ACHN (cell line): ENCODE data around the gene TRIM37.

Source experiments
- DNase-seq: peaks from one replicate; pipeline ENCODE4 v3.0.0-alpha.2; 2015
- in situ Hi-C: cut with HindIII; loops from 2 replicates; pipeline ENCODE4 v1.10.0; 2017; ENCODE audit warnings: low sequenced_read_pairs, low pct_ligation_motif_present, low pct_unique_long_range_greater_than_20kb

TRIM37 gene

GRCh38 chr17:59002848-59003247 lies 103.8 kb downstream of the TRIM37 start:
- in situ Hi-C loops, result no loop called here
- no peak for DNase-seq

DNA sequence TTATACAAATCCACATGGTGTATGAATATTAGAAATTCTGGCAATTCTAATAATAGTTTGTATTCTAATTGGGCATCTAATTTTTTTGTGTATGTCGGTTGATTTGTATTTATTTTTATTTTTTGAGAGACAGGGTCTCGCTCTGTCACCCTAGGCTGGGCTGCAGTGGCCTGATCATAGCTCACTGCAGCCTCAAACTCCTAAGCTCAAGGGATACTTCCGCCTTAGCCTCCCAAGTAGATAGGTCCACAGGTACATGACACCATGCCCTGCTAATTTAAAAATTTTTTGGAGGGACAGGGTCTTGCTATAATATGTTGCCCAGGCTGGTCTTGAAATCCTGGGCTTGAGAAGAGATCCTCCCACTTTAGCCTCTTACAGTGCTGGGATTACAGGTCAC lies 104.6 kb downstream of the TRIM37 start:
- in situ Hi-C loops, result no loop called here
- no peak for DNase-seq

DNA sequence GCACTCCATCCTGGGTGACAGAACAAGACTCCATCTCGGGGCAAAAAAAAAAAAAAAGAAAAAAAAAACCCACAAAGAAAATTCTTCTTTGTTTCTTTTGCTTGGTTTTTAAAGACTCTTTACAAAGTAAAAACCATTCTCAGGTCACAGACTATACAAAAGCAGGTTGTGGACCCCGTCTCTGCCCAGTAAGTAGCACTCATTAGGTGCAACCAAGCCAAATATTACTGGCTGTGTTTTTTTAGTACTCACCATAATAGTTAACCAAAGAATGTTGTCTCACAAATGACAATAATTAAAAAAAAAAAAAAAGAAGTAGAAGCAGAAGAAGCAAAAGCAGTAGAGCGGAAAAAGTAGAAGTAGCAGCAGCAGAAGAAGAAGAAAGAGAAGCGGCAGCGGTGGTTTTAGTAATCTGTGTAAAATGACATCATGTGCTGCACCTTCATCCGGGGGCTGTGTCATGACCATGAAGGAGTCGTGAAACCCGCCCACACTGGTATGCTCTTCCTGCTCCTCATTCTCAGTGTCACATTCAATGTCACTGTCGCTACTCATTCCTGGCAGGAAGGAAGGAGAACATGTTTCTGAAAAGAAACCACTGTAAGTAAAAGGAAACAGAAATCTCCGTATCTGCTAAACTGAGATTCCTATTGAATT lies 105.4 kb downstream of the TRIM37 start:
- peak; percentile 85 for DNase-seq
- in situ Hi-C loops, result no loop called here

DNA sequence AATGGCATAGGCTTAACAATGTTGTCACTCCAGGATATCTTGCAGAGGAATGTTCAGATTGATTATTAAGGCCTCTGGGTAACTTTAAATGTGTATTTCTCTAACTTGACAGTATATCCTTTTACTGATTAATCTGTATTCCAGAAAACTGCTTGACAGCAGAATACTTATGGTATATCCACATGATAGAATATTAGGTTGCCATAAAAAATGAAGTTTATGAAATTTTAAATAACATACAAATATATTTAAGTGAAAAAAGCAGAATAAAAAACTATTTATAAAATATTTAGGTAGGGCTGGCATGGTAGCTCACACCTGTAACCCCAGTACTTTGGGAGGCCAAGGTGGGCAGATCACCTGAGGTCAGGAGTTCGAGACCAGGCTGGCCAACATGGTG lies 106.7 kb downstream of the TRIM37 start:
- in situ Hi-C loops, result no loop called here
- no peak for DNase-seq

GRCh38 chr17:58999500-58999899 lies 107.2 kb downstream of the TRIM37 start:
- in situ Hi-C loops, result no loop called here
- DNase-seq, result no peak

GRCh38 chr17:58998871-58999270 lies 107.8 kb downstream of the TRIM37 start:
- in situ Hi-C loops, result no loop called here
- no peak for DNase-seq

GRCh38 chr17:58997756-58998553 lies 108.7 kb downstream of the TRIM37 start:
- no peak for DNase-seq
- in situ Hi-C loops, result no loop called here

GRCh38 chr17:58996968-58997367 lies 109.7 kb downstream of the TRIM37 start:
- no peak for DNase-seq
- in situ Hi-C loops, result no loop called here

DNA sequence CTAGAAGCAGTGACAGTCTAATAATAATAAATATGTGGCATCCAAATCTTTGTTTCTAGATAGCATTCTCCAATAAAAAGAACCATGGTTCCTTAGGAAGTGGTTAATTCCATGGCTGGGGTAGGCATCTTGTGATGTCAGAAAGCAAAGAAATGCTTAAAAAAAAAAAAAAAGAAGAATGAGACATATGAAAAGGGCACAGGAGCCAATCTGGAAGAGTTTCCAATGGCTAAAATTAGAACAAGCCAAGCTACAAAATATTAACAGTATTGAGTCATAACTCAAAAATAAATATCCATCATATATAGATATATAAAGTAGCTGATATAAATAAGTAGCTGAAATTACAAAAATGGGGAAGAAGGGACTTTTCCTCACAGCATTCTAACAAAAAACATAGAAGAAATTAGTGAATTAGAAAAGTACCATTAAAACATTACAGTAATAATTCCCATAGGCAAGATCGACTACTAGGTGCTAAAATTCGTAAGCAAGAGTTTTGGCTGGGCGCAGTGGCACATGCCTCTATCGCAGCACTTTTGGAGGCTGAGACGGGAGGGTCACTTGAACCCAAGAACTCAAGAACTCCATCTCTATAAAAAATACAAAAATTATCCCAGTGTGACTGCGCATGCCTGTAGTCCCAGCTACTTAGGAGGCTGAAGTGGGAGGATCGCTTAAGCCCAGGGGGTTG lies 111.3 kb downstream of the TRIM37 start:
- in situ Hi-C loops, result no loop called here
- DNase-seq, result no peak

- no peak for DNase-seq
- in situ Hi-C loops, result no loop called here
Observed at GRCh38 chr17:58993311-58993710, 113.4 kb downstream of the TRIM37 start.

- in situ Hi-C loops, result no loop called here
- DNase-seq, result peak; percentile 96
Observed at GRCh38 chr17:58991718-58992331, 114.9 kb downstream of the TRIM37 start.

GRCh38 chr17:58989629-58990028 lies 117.1 kb downstream of the TRIM37 start:
- DNase-seq, result no peak
- in situ Hi-C loops, result no loop called here

- no peak for DNase-seq
- in situ Hi-C loops, result no loop called here
Observed at GRCh38 chr17:58985971-58986370, 120.7 kb downstream of the TRIM37 start.

- no peak for DNase-seq
- in situ Hi-C loops, result no loop called here
Observed at GRCh38 chr17:58985367-58985766, 121.3 kb downstream of the TRIM37 start.

GRCh38 chr17:58982626-58983025 lies 124.1 kb downstream of the TRIM37 start:
- in situ Hi-C loops, result no loop called here
- no peak for DNase-seq

DNA sequence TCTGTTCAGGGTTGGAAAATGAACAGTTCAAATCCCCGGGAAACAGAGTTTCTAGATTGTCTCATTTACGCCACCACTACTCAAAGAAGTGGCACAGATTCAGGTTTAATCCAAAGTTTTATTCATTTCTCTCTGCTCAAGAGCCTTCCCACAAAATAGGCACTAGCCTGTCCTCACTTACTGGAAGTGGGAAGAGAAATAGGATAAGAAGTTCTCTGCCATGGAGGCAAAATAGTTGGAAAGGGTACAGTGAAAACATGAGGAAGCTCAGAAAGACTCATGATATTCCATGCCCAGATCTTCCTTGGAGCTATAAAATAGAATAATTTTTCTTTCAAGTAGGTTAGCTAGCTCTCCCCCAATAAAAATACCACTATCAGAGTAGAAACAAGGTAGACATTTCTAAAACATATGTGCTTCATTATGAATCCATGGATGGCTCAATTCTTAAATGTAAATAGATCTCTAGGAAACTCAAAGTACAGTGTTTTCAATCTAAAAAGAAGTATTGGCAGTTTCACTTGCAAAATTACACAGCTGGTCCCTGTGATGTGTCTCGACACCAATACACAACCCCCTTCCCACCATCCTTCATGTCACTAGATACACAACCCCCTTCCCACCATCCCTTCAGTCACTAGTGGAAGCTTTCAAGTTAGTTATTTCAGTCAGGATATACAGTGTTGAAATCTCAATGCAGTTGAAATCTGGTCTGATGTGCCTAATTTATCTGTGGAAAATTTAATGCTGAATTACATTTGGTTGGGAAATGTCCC lies 125.8 kb downstream of the TRIM37 start:
- no peak for DNase-seq
- in situ Hi-C loops, result no loop called here

DNA sequence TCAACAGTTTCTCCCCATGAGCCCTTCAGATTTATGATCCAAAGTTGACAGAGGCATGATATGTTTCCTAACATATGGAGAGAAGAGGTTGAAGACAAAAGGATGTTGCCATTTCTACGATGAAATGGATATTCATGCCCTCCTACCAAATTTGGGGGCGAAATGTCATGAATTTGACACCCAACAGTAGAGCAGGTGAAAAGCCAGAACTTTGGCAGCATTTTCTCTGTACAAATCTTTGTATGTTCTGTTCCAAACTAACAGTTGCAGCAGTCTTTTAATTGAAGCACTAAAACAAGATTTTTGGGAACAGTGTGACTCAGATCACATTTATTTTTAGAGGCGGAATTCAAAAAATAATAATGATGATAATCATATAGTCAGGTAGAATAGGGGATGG lies 130.1 kb downstream of the TRIM37 start:
- DNase-seq, result no peak
- in situ Hi-C loops, result no loop called here

- no peak for DNase-seq
- in situ Hi-C loops, result no loop called here
Observed at GRCh38 chr17:58974354-58974753, 132.3 kb downstream of the TRIM37 start.
